Stomach (tissue), 9 donors: ENCODE measurements around the gene FAM180B. TPM values are rescaled to one million over a fixed set of nuclear protein-coding genes. Genes with fewer than 3 reads are reported as not detected.
A peak's percentile ranks its signal among the peaks of the same experiment; 100 is the strongest.

Experiments
- DNase-seq, 2 donors: peaks; one replicate each; pipeline versions ENCODE4 v3.0.0 to v3.0.0-alpha.2; 2013 to 2019
- H3K27ac ChIP-seq, 5 donors: fragments of 200-600 bp in 4 of 5; sonication (generic) in 4 of 5; one replicate each; pipeline ENCODE4 v1.5.1; 2013 to 2019; ENCODE audit warnings: mild to moderate bottlenecking in 1 of 5, moderate library complexity in 1 of 5
- H3K27me3 ChIP-seq, 3 donors: fragments of 200-600 bp; sonication (generic); one replicate each; pipeline ENCODE4 v1.5.1; 2017 to 2019; ENCODE audit warnings: mixed run types in 1 of 3
- H3K36me3 ChIP-seq, 4 donors: fragments of 200-600 bp; sonication (generic); 1 replicate in 3 of 4; 2 replicates in 1 of 4; pipeline ENCODE4 v1.5.1; 2016 to 2019
- H3K4me1 ChIP-seq, 4 donors: fragments of 200-600 bp; sonication (generic); one replicate each; pipeline ENCODE4 v1.5.1; 2016 to 2019
- H3K4me3 ChIP-seq, 4 donors: fragments of 200-600 bp; sonication (generic) in 3 of 4; one replicate each; pipeline ENCODE4 v1.5.1; 2016 to 2019; ENCODE audit warnings: mild to moderate bottlenecking in 1 of 4
- H3K9me3 ChIP-seq, 4 donors: fragments of 200-600 bp; sonication (generic); one replicate each; pipeline ENCODE4 v1.5.1; 2016 to 2019
- EP300 ChIP-seq: sonication (generic); formaldehyde crosslinking; IDR thresholded peaks from one replicate; pipeline ENCODE4 v1.6.1; 2017; ENCODE audit warnings: antibody characterized with exemption
- POLR2A ChIP-seq, 4 donors: fragments of 450-650 bp; IDR thresholded peaks; one replicate each; pipeline ENCODE4 v1.6.1; 2016; ENCODE audit warnings: antibody characterized with exemption in 4 of 4, control low read depth in 2 of 4, mild to moderate bottlenecking in 1 of 4, moderate library complexity in 1 of 4
- POLR2AphosphoS5 ChIP-seq, 3 donors: sonication (generic); formaldehyde crosslinking; IDR thresholded peaks; one replicate each; pipeline ENCODE4 v1.6.1; 2016; ENCODE audit warnings: antibody characterized with exemption in 3 of 3
- WGBS, 5 donors: extraction: QIAGEN DNeasy Blood & Tissue Kit in 3 of 5; methylation state at CpG; one replicate each; pipeline versions ENCODE4 v1.1.5 to v1.1.7; 2013 to 2018; 5-methylcytosine and 5-hydroxymethylcytosine counted together
- intact Hi-C: fragments of 100-400 bp; cut with DNase I; formaldehyde crosslinking; loops from one replicate; pipeline ENCODE4 v1.15.1; 2023; ENCODE audit warnings: low total_unique reads
- polyA plus RNA-seq, 3 donors: library from polyadenylated mRNA; stranded (reverse); fragments of 200-250 nt; gene quantifications; one replicate each; pipeline ENCODE4 v1.2.3, GENCODE V29; 2013
- total RNA-seq, 5 donors: library from RNA; depleted of rRNA; stranded (reverse); fragments of >200 nt; gene quantifications; one replicate each; pipeline versions ENCODE4 v1.1.0 to v1.2.3, GENCODE V29; 2014 to 2016
- TF ChIP-seq, protein P1 (sequence below), 7 experiments: fragments of 450-650 bp in 4 of 7; fragments of 200-600 bp in 3 of 7; sonication (generic) in 3 of 7; IDR thresholded peaks; one replicate each; pipeline ENCODE4 v1.5.1; 2016 to 2019; ENCODE audit warnings: antibody characterized with exemption in 7 of 7, control low read depth in 2 of 7, mild to moderate bottlenecking in 1 of 7
- donor health status: healthy with polysubstance abuse.
- donor health status: Bipolar disorder and iron deficiency.
- donor health status: healthy.

Gene FAM180B
- total and polyA plus RNA-seq, 8 donors: 0.37 to 1.2 TPM; not detected in 6

DNA sequence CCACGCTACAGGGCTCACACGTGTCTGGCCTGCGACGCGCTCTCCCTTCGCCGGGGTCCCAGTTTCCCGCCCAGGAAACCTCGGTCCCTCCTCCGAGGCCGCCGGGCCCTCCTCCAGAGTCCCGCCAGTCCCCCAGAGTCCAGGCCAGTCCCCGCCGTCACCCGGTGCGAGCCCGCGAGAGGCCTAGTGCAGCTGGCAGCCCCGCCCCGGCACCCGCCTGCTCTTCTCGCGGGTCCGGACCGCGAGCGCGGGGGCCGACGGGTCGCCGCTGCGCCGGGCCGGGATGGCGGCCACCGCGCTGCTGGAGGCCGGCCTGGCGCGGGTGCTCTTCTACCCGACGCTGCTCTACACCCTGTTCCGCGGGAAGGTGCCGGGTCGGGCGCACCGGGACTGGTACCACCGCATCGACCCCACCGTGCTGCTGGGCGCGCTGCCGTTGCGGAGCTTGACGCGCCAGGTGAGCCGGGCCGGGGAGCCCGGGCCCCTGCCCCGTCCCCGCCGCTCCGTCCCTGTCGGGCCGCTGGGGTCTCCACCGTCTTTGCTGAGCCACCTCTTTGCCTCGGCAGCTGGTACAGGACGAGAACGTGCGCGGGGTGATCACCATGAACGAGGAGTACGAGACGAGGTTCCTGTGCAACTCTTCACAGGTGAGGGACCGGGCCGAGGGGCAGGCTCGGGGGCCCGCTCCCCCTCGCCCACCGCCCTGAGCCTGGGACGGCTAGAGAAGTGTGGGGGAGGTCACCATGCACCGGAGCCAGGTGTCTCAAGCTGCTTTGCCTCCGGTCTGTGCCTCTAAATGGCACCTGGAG, 20.9 kb upstream of the FAM180B start, which contains the start of gene PTPMT1:
PTPMT1 (plus strand) TSS at position 260 of the 809 bp plus-strand sequence; CDS start at position 284, 24 bp downstream.
- Histone ChIP-seq H3K4me1 (peaks cover 5 to 33% (median 18%) of the 10 kb centered on the region in 4 donors), H3K9me3 (no peaks in the 10 kb centered on the region), H3K36me3 (peaks cover 0 to 25% (median 17%) of the 10 kb centered on the region in 4 donors), H3K27ac (peak within 1 kb of the TSS; percentile 80 to 89 (median 87)), H3K4me3 (peak within 1 kb of the TSS; percentile 81 to 95 (median 92)), H3K27me3 (no peaks in the 10 kb centered on the region)
- TF ChIP-seq POLR2AphosphoS5 (IDR thresholded peaks at IDR 0.05) (peak in 2 of 3 donors; percentile 16 to 38), EP300 (no peak)
- DNase-seq: peak; percentile 77 to 94
- WGBS, 5 donors: 0 to 2% (median 1%) methylated on average over 11 to 86 of the region's 86 CpGs
- intact Hi-C loops: no loop called here

GRCh38 chr11:47566149-47566698, 20.3 kb upstream of the FAM180B start:
- no peaks in the 10 kb centered on the region for H3K27me3 ChIP-seq
- peaks cover 0 to 32% (median 23%) of the 10 kb centered on the region in 4 donors for H3K36me3 ChIP-seq
- H3K9me3 ChIP-seq: no peaks in the 10 kb centered on the region
- peak overlapping the region; percentile 81 to 95 (median 92) for H3K4me3 ChIP-seq
- H3K4me1 ChIP-seq: peaks cover 5 to 33% (median 19%) of the 10 kb centered on the region in 4 donors
- peak overlapping the region; percentile 80 to 89 (median 87) for H3K27ac ChIP-seq
- DNase-seq: peak; percentile 33 to 35
- no peak for TF ChIP-seq POLR2AphosphoS5 (IDR thresholded peaks at IDR 0.05)
- no peak for TF ChIP-seq EP300
- TF ChIP-seq POLR2A (IDR thresholded peaks at IDR 0.05): no peak
- TF ChIP-seq, protein P1, sequence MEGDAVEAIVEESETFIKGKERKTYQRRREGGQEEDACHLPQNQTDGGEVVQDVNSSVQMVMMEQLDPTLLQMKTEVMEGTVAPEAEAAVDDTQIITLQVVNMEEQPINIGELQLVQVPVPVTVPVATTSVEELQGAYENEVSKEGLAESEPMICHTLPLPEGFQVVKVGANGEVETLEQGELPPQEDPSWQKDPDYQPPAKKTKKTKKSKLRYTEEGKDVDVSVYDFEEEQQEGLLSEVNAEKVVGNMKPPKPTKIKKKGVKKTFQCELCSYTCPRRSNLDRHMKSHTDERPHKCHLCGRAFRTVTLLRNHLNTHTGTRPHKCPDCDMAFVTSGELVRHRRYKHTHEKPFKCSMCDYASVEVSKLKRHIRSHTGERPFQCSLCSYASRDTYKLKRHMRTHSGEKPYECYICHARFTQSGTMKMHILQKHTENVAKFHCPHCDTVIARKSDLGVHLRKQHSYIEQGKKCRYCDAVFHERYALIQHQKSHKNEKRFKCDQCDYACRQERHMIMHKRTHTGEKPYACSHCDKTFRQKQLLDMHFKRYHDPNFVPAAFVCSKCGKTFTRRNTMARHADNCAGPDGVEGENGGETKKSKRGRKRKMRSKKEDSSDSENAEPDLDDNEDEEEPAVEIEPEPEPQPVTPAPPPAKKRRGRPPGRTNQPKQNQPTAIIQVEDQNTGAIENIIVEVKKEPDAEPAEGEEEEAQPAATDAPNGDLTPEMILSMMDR (IDR thresholded peaks at IDR 0.05): no peak
- WGBS, 5 donors: 18 to 37% (median 21%) methylated on average over 17 of the region's 17 CpGs
- intact Hi-C loops: no loop called here

- no peak for DNase-seq
- TF ChIP-seq EP300 (no peak), POLR2AphosphoS5 (IDR thresholded peaks at IDR 0.05) (no peak), POLR2A (IDR thresholded peaks at IDR 0.05) (no peak)
- TF ChIP-seq, protein P1 (IDR thresholded peaks at IDR 0.05): no peak
- H3K27me3 ChIP-seq: no peaks in the 10 kb centered on the region
- WGBS, 5 donors: 94 to 99% (median 97%) methylated on average over 6 to 7 of the region's 7 CpGs
- H3K27ac ChIP-seq: no peak overlapping the region
- no peak overlapping the region for H3K4me3 ChIP-seq
- peaks cover 15 to 66% (median 58%) of the 10 kb centered on the region in 4 donors for H3K36me3 ChIP-seq
- intact Hi-C loops: no loop called here
- H3K4me1 ChIP-seq: peaks cover 5 to 49% (median 22%) of the 10 kb centered on the region in 4 donors
- H3K9me3 ChIP-seq: no peaks in the 10 kb centered on the region
Observed at GRCh38 chr11:47569646-47570045, 16.8 kb upstream of the FAM180B start.

DNA sequence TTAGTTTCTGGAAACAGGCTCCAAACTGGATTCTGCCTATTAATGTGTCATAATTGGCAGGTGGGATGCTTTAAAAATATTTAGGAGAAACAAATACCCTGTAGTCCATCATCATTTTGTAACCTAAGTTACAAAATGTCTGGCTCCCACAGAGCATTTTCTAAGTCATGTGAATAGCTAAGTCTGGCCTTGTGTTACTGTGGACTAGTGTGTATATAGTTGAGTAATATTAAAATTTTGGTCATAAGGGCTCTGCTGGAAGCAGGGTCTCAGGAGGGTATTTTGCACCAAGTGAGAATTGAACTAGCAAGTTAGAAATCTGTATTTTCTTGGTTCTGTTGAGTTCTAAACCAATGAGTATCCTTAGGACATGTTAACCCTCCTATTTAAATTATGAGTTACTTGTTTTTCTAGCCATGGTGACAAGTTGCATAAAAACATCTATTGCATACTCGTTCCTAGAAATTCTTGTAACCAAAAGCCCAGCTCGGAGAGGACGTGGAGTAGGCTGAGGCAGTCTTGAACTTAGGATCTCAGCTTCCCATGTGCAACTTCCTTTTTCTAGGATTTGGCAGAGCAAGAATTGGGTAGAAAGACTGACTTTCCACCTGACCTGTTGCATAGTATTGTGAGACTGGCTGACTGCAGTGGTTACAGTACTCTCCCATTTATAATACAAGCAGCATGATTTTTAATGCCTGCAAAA, 15.7 kb upstream of the FAM180B start:
- 74 to 91% (median 88%) methylated on average over 3 of the region's 3 CpGs for WGBS, 5 donors
- Histone ChIP-seq H3K36me3 (peaks cover 22 to 78% (median 69%) of the 10 kb centered on the region in 4 donors), H3K27ac (no peak overlapping the region), H3K9me3 (no peaks in the 10 kb centered on the region), H3K4me3 (no peak overlapping the region), H3K4me1 (peaks cover 0 to 43% (median 16%) of the 10 kb centered on the region in 4 donors), H3K27me3 (no peaks in the 10 kb centered on the region)
- DNase-seq: no peak
- intact Hi-C loops: no loop called here
- TF ChIP-seq POLR2A (IDR thresholded peaks at IDR 0.05) (no peak), POLR2AphosphoS5 (IDR thresholded peaks at IDR 0.05) (no peak), EP300 (no peak)
- TF ChIP-seq, protein P1 (IDR thresholded peaks at IDR 0.05): no peak
